H9 (cell line): ENCODE data around the gene SLMAP. TPM values are rescaled to one million over a fixed set of nuclear protein-coding genes. Genes with fewer than 3 reads are reported as not detected.

ENCODE experiments used
- DNase-seq: peaks from one replicate; pipeline ENCODE4 v3.0.0-alpha.2; 2017
- H2AFZ ChIP-seq: one replicate; pipeline ENCODE4 v1.6.1; 2013; ENCODE audit warnings: mild to moderate bottlenecking, low read length, control low read depth, moderate library complexity
- H2AK5ac ChIP-seq: 2 replicates; pipeline ENCODE4 v1.6.1; 2013; ENCODE audit warnings: low read length, control low read depth, mixed read lengths; ENCODE audit not compliant: insufficient read length
- H2BK120ac ChIP-seq: one replicate; pipeline ENCODE4 v1.6.1; 2013; ENCODE audit warnings: low read depth, mild to moderate bottlenecking, low read length, control low read depth, inconsistent platforms; ENCODE audit not compliant: poor library complexity, severe bottlenecking
- H2BK12ac ChIP-seq: 2 replicates; pipeline ENCODE4 v1.6.1; 2013; ENCODE audit warnings: low read length, control low read depth, mixed read lengths, low read depth; ENCODE audit not compliant: insufficient read length
- H2BK15ac ChIP-seq: 2 replicates; pipeline ENCODE4 v1.6.1; 2013; ENCODE audit warnings: low read depth, low read length, control low read depth
- H2BK20ac ChIP-seq: one replicate; pipeline ENCODE4 v1.6.1; 2013; ENCODE audit warnings: low read depth, mild to moderate bottlenecking, low read length, control low read depth, inconsistent platforms; ENCODE audit not compliant: poor library complexity, severe bottlenecking
- H2BK5ac ChIP-seq: 2 replicates; pipeline ENCODE4 v1.6.1; 2013; ENCODE audit warnings: low read length, control low read depth, mixed read lengths; ENCODE audit not compliant: insufficient read length
- H3K14ac ChIP-seq: 2 replicates; pipeline ENCODE4 v1.6.1; 2013; ENCODE audit warnings: low read length, control low read depth; ENCODE audit not compliant: insufficient read depth
- H3K18ac ChIP-seq: 2 replicates; pipeline ENCODE4 v1.6.1; 2013; ENCODE audit warnings: low read depth, mild to moderate bottlenecking, mixed read lengths, low read length, control low read depth; ENCODE audit not compliant: insufficient read length
- H3K23ac ChIP-seq: 2 replicates; pipeline ENCODE4 v1.6.1; 2013; ENCODE audit warnings: low read length, control low read depth, mixed read lengths, low read depth; ENCODE audit not compliant: insufficient read length
- H3K23me2 ChIP-seq: 2 replicates; pipeline ENCODE4 v1.6.1; 2013; ENCODE audit warnings: low read depth, mild to moderate bottlenecking, mixed read lengths, low read length, control low read depth; ENCODE audit not compliant: insufficient read length, poor library complexity, severe bottlenecking
- H3K27ac ChIP-seq: 2 replicates; pipeline ENCODE4 v1.5.1; 2013; ENCODE audit warnings: low read length, control low read depth, mixed read lengths, low read depth; ENCODE audit not compliant: insufficient read length
- H3K27me3 ChIP-seq: 2 replicates; pipeline ENCODE4 v1.6.1; 2013; ENCODE audit warnings: low read length, control low read depth, inconsistent platforms; ENCODE audit not compliant: insufficient read depth
- H3K4ac ChIP-seq: 2 replicates; pipeline ENCODE4 v1.6.1; 2013; ENCODE audit warnings: low read depth, mild to moderate bottlenecking, control low read depth, inconsistent platforms, low read length, moderate library complexity
- H3K4me1 ChIP-seq: 2 replicates; pipeline ENCODE4 v1.6.1; 2013; ENCODE audit warnings: low read length, control low read depth, inconsistent platforms; ENCODE audit not compliant: insufficient read depth
- H3K4me2 ChIP-seq: 2 replicates; pipeline ENCODE4 v1.6.1; 2013; ENCODE audit warnings: low read length, control low read depth, mixed read lengths; ENCODE audit not compliant: insufficient read length, insufficient read depth
- H3K56ac ChIP-seq: 2 replicates; pipeline ENCODE4 v1.6.1; 2013; ENCODE audit warnings: low read depth, mild to moderate bottlenecking, mixed read lengths, low read length, control low read depth; ENCODE audit not compliant: insufficient read length
- H3K79me1 ChIP-seq: 2 replicates; pipeline ENCODE4 v1.6.1; 2013; ENCODE audit warnings: low read depth, mild to moderate bottlenecking, moderate library complexity, low read length, control low read depth, inconsistent platforms; ENCODE audit not compliant: insufficient read depth, poor library complexity, severe bottlenecking
- H3K79me2 ChIP-seq: 2 replicates; pipeline ENCODE4 v1.6.1; 2013; ENCODE audit warnings: low read length, control low read depth, inconsistent platforms; ENCODE audit not compliant: insufficient read depth
- H3K9ac ChIP-seq: 2 replicates; pipeline ENCODE4 v1.6.1; 2013; ENCODE audit warnings: low read length, control low read depth, mixed read lengths; ENCODE audit not compliant: insufficient read length; ENCODE audit errors: extremely low read depth
- H3K9me3 ChIP-seq: one replicate; pipeline ENCODE4 v1.6.1; 2013; ENCODE audit warnings: low read depth, low read length, inconsistent platforms; ENCODE audit not compliant: control insufficient read depth
- H3T11ph ChIP-seq: one replicate; pipeline ENCODE4 v1.6.1; 2013; ENCODE audit warnings: mild to moderate bottlenecking, low read length, control low read depth, inconsistent platforms
- H4K20me1 ChIP-seq: one replicate; pipeline ENCODE4 v1.6.1; 2013; ENCODE audit not compliant: control insufficient read depth, insufficient read length, insufficient read depth
- H4K5ac ChIP-seq: 2 replicates; pipeline ENCODE4 v1.6.1; 2013; ENCODE audit warnings: low read depth, mild to moderate bottlenecking, mixed read lengths, low read length, control low read depth; ENCODE audit not compliant: insufficient read length
- H4K8ac ChIP-seq: replicated peaks from 2 replicates; pipeline ENCODE4 v1.6.1; 2013; ENCODE audit warnings: low read length, control low read depth, mixed read lengths, low read depth; ENCODE audit not compliant: insufficient read length
- H4K91ac ChIP-seq: 2 replicates; pipeline ENCODE4 v1.6.1; 2013; ENCODE audit warnings: low read depth, mild to moderate bottlenecking, moderate library complexity, mixed read lengths, low read length, control low read depth; ENCODE audit not compliant: insufficient read length
- H3K27ac Mint-ChIP-seq, 3 experiments: 2 replicates in 2 of 3; 3 replicates in 1 of 3; pipeline ENCODE4 v1.8.0; 2020 to 2021; ENCODE audit warnings: mixed read lengths in 3 of 3, mild to moderate bottlenecking in 1 of 3, moderate library complexity in 1 of 3
- H3K27me3 Mint-ChIP-seq: 2 replicates; pipeline ENCODE4 v1.8.0; 2021; ENCODE audit warnings: low read depth, mild to moderate bottlenecking, moderate library complexity, mixed read lengths
- H3K36me3 Mint-ChIP-seq, 3 experiments: 2 replicates in 2 of 3; 3 replicates in 1 of 3; pipeline ENCODE4 v1.8.0; 2020 to 2021; ENCODE audit warnings: low read depth in 3 of 3, mixed read lengths in 3 of 3; ENCODE audit not compliant: insufficient read depth in 1 of 3
- H3K4me1 Mint-ChIP-seq, 2 experiments: 2 replicates each; pipeline ENCODE4 v1.8.0; 2020; ENCODE audit warnings: mixed read lengths in 2 of 2
- H3K4me3 Mint-ChIP-seq, 2 experiments: 2 replicates in 1 of 2; 3 replicates in 1 of 2; pipeline ENCODE4 v1.8.0; 2020 to 2021; ENCODE audit warnings: mild to moderate bottlenecking in 2 of 2, mixed read lengths in 2 of 2, moderate library complexity in 1 of 2
- H3K9me3 Mint-ChIP-seq, 2 experiments: 2 replicates in 1 of 2; 3 replicates in 1 of 2; pipeline ENCODE4 v1.8.0; 2020; ENCODE audit warnings: mild to moderate bottlenecking in 2 of 2, mixed read lengths in 2 of 2, moderate library complexity in 1 of 2
- WGBS: extraction: QIAGEN DNeasy Blood & Tissue Kit; methylation state at CpG from one replicate; pipeline ENCODE4 v1.1.7; 2013; ENCODE audit warnings: missing lambda C conversion rate, low lambda C conversion rate, mixed read lengths; ENCODE audit not compliant: insufficient read length; ENCODE audit errors: extremely low coverage; 5-methylcytosine and 5-hydroxymethylcytosine counted together
- total RNA-seq: library from RNA; stranded (reverse); gene quantifications from 2 replicates; pipeline ENCODE4 v1.2.1, GENCODE V29; 2021
- TF ChIP-seq, protein P1 (sequence below): fragments of 200-600 bp; sonication (generic); conservative IDR thresholded peaks from 3 replicates; pipeline ENCODE4 v1.8.0; 2021; ENCODE audit warnings: antibody characterized with exemption, mild to moderate bottlenecking

Gene SLMAP
- total RNA-seq, 1 experiment from 2014 or later = 65.1 TPM

DNA sequence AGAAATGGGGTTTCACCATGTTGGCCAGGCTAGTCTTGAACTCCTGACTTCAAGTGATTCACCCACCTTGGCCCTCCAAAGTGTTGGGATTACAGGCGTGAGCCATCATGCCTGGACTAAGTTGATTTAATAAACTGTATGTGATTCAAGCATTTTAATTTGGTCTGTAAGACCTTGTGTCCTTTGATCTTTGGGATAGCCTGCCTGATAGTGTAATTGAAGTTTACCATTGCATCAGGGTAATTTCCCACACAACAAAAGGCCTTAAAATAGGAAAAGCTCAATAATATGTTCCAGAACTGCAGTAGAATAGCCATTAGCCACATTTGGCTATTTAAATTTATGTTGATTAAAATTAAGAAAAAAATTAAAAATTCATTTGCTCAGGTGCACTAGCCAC lies 38.0 kb upstream of the SLMAP start:
- peaks cover 3% of the 10 kb centered on the region; the same call in 1 of the 2 replicates for H3K27me3 Mint-ChIP-seq
- H3K18ac ChIP-seq = no peak overlapping the region
- H3K27me3 ChIP-seq = no peaks in the 10 kb centered on the region
- no peak overlapping the region for H2BK15ac ChIP-seq
- H3K4me1 Mint-ChIP-seq = no peaks in the 10 kb centered on the region
- no peak overlapping the region for H3K14ac ChIP-seq
- H3K36me3 Mint-ChIP-seq = no peaks in the 10 kb centered on the region
- no peak overlapping the region for H3K27ac Mint-ChIP-seq
- no peak overlapping the region for H3K27ac ChIP-seq
- H3K4me3 Mint-ChIP-seq = no peak overlapping the region
- no peaks in the 10 kb centered on the region for H3K23me2 ChIP-seq
- no peak overlapping the region for H4K8ac ChIP-seq
- H2AFZ ChIP-seq = no peak overlapping the region
- no peak overlapping the region for H2BK120ac ChIP-seq
- no peak overlapping the region for H3T11ph ChIP-seq
- H2BK12ac ChIP-seq = no peak overlapping the region
- no peaks in the 10 kb centered on the region for H3K79me1 ChIP-seq
- no peak overlapping the region for H4K91ac ChIP-seq
- WGBS = no CpG with 5 or more reads among the region's 1 CpG
- H4K20me1 ChIP-seq = no peaks in the 10 kb centered on the region
- H2AK5ac ChIP-seq = no peak overlapping the region
- no peak overlapping the region for H3K56ac ChIP-seq
- H3K4me1 ChIP-seq = no peaks in the 10 kb centered on the region
- no peak overlapping the region for H2BK5ac ChIP-seq
- TF ChIP-seq, protein P1, sequence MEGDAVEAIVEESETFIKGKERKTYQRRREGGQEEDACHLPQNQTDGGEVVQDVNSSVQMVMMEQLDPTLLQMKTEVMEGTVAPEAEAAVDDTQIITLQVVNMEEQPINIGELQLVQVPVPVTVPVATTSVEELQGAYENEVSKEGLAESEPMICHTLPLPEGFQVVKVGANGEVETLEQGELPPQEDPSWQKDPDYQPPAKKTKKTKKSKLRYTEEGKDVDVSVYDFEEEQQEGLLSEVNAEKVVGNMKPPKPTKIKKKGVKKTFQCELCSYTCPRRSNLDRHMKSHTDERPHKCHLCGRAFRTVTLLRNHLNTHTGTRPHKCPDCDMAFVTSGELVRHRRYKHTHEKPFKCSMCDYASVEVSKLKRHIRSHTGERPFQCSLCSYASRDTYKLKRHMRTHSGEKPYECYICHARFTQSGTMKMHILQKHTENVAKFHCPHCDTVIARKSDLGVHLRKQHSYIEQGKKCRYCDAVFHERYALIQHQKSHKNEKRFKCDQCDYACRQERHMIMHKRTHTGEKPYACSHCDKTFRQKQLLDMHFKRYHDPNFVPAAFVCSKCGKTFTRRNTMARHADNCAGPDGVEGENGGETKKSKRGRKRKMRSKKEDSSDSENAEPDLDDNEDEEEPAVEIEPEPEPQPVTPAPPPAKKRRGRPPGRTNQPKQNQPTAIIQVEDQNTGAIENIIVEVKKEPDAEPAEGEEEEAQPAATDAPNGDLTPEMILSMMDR = no peak
- H3K9me3 ChIP-seq = no peaks in the 10 kb centered on the region
- no peak overlapping the region for H3K23ac ChIP-seq
- H3K9ac ChIP-seq = no peak overlapping the region
- no peak overlapping the region for H3K4me2 ChIP-seq
- H2BK20ac ChIP-seq = no peak overlapping the region
- no peaks in the 10 kb centered on the region for H3K9me3 Mint-ChIP-seq
- H4K5ac ChIP-seq = no peak overlapping the region
- no peak overlapping the region for H3K4ac ChIP-seq
- no peak for DNase-seq
- no peaks in the 10 kb centered on the region for H3K79me2 ChIP-seq
